IMR-90 (cell line): ENCODE data around the gene ARHGAP24. TPM values are rescaled to one million over a fixed set of nuclear protein-coding genes. Genes with fewer than 3 reads are reported as not detected.

Source experiments
- ATAC-seq: fragments of 200-7000 bp; cut with Tn5 transposase; 2 replicates; pipeline ENCODE4 v1.9.1; 2020; ENCODE audit warnings: low read depth, mild to moderate bottlenecking, moderate library complexity
- BruUV-seq: library from RNA; stranded (reverse); fragments of 400-500 nt; replicated peaks from 2 replicates; lab custom pipeline; 2021; lab: Mats Ljungman, UMichigan
- CTCF ChIA-PET: fragments of 300-600 bp; formaldehyde crosslinking; extraction: SDS; loops from one replicate; lab custom pipeline; 2021; ENCODE audit warnings: antibody characterized with exemption; lab: Yijun Ruan, JAX
- POLR2A ChIA-PET: fragments of 300-600 bp; sonication (Branson Sonifier 250); formaldehyde crosslinking; loops from one replicate; lab custom pipeline; 2022; ENCODE audit warnings: antibody characterized with exemption; ENCODE audit not compliant: unreplicated experiment; lab: Charles Lee
- DNase-seq: peaks from one replicate; pipeline ENCODE4 v3.0.0; 2013
- H2AFZ ChIP-seq: replicated peaks from 2 replicates; pipeline ENCODE3; 2013; ENCODE audit warnings: low read length, mild to moderate bottlenecking; ENCODE audit not compliant: poor library complexity
- H2AK5ac ChIP-seq: 2 replicates; pipeline ENCODE4 v1.6.1; 2013; ENCODE audit warnings: low read depth, low read length, inconsistent platforms
- H2AK9ac ChIP-seq: replicated peaks from 2 replicates; pipeline ENCODE3; 2013; ENCODE audit warnings: mild to moderate bottlenecking, low read depth, low read length, moderate library complexity; ENCODE audit not compliant: poor library complexity
- H2BK120ac ChIP-seq: 2 replicates; pipeline ENCODE4 v1.6.1; 2013; ENCODE audit warnings: low read depth, low read length, inconsistent platforms
- H2BK15ac ChIP-seq: 3 replicates; pipeline ENCODE4 v1.6.1; 2013; ENCODE audit warnings: low read depth, low read length, inconsistent platforms
- H2BK20ac ChIP-seq: 2 replicates; pipeline ENCODE4 v1.6.1; 2013; ENCODE audit warnings: low read depth, mild to moderate bottlenecking, inconsistent platforms, low read length, moderate library complexity
- H2BK5ac ChIP-seq: 2 replicates; pipeline ENCODE4 v1.6.1; 2013; ENCODE audit warnings: mild to moderate bottlenecking, low read depth, low read length, inconsistent platforms; ENCODE audit not compliant: poor library complexity, severe bottlenecking
- H3K14ac ChIP-seq: replicated peaks from 2 replicates; pipeline ENCODE4 v1.6.1; 2013; ENCODE audit warnings: low read depth, low read length, inconsistent platforms
- H3K18ac ChIP-seq: 2 replicates; pipeline ENCODE4 v1.6.1; 2013; ENCODE audit warnings: low read depth, low read length, control low read depth
- H3K23ac ChIP-seq: 2 replicates; pipeline ENCODE4 v1.6.1; 2013; ENCODE audit warnings: low read depth, low read length, inconsistent platforms
- H3K27ac ChIP-seq: 2 replicates; pipeline ENCODE4 v1.5.1; 2013; ENCODE audit warnings: mild to moderate bottlenecking, control low read depth, low read length; ENCODE audit not compliant: insufficient read depth
- H3K27me3 ChIP-seq: 2 replicates; pipeline ENCODE4 v1.6.1; 2013; ENCODE audit warnings: low read length; ENCODE audit not compliant: control insufficient read depth, insufficient read depth
- H3K36me3 ChIP-seq: 2 replicates; pipeline ENCODE4 v1.6.1; 2013; ENCODE audit warnings: low read length, mixed read lengths; ENCODE audit not compliant: control insufficient read depth, insufficient read depth
- H3K4ac ChIP-seq: 2 replicates; pipeline ENCODE4 v1.6.1; 2013; ENCODE audit warnings: low read depth, low read length, inconsistent platforms
- H3K4me1 ChIP-seq: 2 replicates; pipeline ENCODE4 v1.6.1; 2013; ENCODE audit warnings: low read length, mixed read lengths; ENCODE audit not compliant: control insufficient read depth, insufficient read depth
- H3K4me2 ChIP-seq: 2 replicates; pipeline ENCODE4 v1.6.1; 2013; ENCODE audit warnings: low read depth, mild to moderate bottlenecking, control low read depth, low read length, moderate library complexity
- H3K4me3 ChIP-seq: 2 replicates; pipeline ENCODE4 v1.5.1; 2013; ENCODE audit warnings: low read depth, mild to moderate bottlenecking, control low read depth, low read length, moderate library complexity; ENCODE audit not compliant: insufficient read depth
- H3K56ac ChIP-seq: 2 replicates; pipeline ENCODE4 v1.6.1; 2013; ENCODE audit warnings: low read length, inconsistent platforms; ENCODE audit not compliant: insufficient read depth; ENCODE audit errors: extremely low read depth
- H3K79me1 ChIP-seq, 2 experiments: 2 replicates each; pipeline ENCODE4 v1.6.1; 2013; ENCODE audit warnings: low read length in 2 of 2, inconsistent platforms in 1 of 2, low read depth in 1 of 2
- H3K9ac ChIP-seq: 2 replicates; pipeline ENCODE4 v1.6.1; 2013; ENCODE audit warnings: low read depth, low read length, control low read depth
- H3K9me1 ChIP-seq: 2 replicates; pipeline ENCODE4 v1.6.1; 2013; ENCODE audit warnings: low read length, inconsistent platforms; ENCODE audit not compliant: insufficient read depth
- H3K9me3 ChIP-seq: 2 replicates; pipeline ENCODE4 v1.6.1; 2013; ENCODE audit warnings: low read length; ENCODE audit not compliant: control insufficient read depth, insufficient read depth
- H4K20me1 ChIP-seq: 2 replicates; pipeline ENCODE4 v1.6.1; 2013; ENCODE audit warnings: low read length, inconsistent platforms; ENCODE audit not compliant: insufficient read depth
- H4K5ac ChIP-seq: 2 replicates; pipeline ENCODE4 v1.6.1; 2013; ENCODE audit warnings: mild to moderate bottlenecking, low read depth, low read length, control low read depth
- H4K8ac ChIP-seq, 2 experiments: 2 replicates each; pipeline ENCODE4 v1.6.1; 2013; ENCODE audit warnings: low read depth in 2 of 2, low read length in 2 of 2, control low read depth in 1 of 2, inconsistent platforms in 1 of 2
- H4K91ac ChIP-seq: 2 replicates; pipeline ENCODE4 v1.6.1; 2013; ENCODE audit warnings: low read depth, low read length, inconsistent platforms; ENCODE audit not compliant: insufficient read depth
- ELK1 ChIP-seq: fragments of 150-350 bp; IDR thresholded peaks from 2 replicates; pipeline ENCODE4 v1.6.1; 2016; ENCODE audit warnings: low read depth, mild to moderate bottlenecking, low read length, moderate library complexity, borderline replicate concordance
- MAFK ChIP-seq: IDR thresholded peaks from 2 replicates; pipeline ENCODE4 v1.6.1; 2012; ENCODE audit warnings: low read depth, low read length, improper control_type of control experiment
- USF2 ChIP-seq: fragments of 150-350 bp; IDR thresholded peaks from 2 replicates; pipeline ENCODE4 v1.6.1; 2017; ENCODE audit warnings: mild to moderate bottlenecking, antibody characterized with exemption, low read length, low read depth
- dilution Hi-C: fragments of 300-500 bp; cut with HindIII; formaldehyde crosslinking; loops from one replicate; pipeline ENCODE4 v1.14.3; 2018; ENCODE audit warnings: low sequenced_read_pairs; ENCODE audit not compliant: unreplicated experiment
- in situ Hi-C: fragments of 300-500 bp; cut with MboI; formaldehyde crosslinking; loops from 3 replicates; pipeline ENCODE4 v1.14.3; 2019; ENCODE audit warnings: low sequenced_read_pairs, inconsistent platforms, mixed read lengths
- intact Hi-C: fragments of 100-400 bp; cut with micrococcal nuclease; formaldehyde crosslinking; loops from 2 replicates; pipeline ENCODE4 v1.10.0; 2022
- polyA plus RNA-seq, 3 experiments: library from polyadenylated mRNA; depleted of rRNA; stranded (reverse); fragments of >200 nt; gene quantifications; 2 replicates each; pipeline ENCODE4 v1.2.3, GENCODE V29; 2012; ENCODE audit warnings: low replicate concordance in 1 of 3
- total RNA-seq: library from RNA; depleted of rRNA; stranded (reverse); fragments of >200 nt; gene quantifications from 2 replicates; pipeline ENCODE4 v1.2.3, GENCODE V29; 2012

Gene ARHGAP24
- total and polyA plus RNA-seq, 2 of the 4 experiments (the other 2 are of a cell fraction), result 11.9 to 24.0 TPM

GRCh38 chr4:85611661-85612060 lies 136.7 kb downstream of the ARHGAP24 start:
- no peak overlapping the region for H2BK15ac ChIP-seq
- H3K27ac ChIP-seq, result no peak overlapping the region
- ChIA-PET POLR2A (no interaction called here), CTCF (no interaction called here)
- no TSS peak for BruUV-seq
- no peak overlapping the region for H2BK5ac ChIP-seq
- no peak overlapping the region for H4K91ac ChIP-seq
- H4K20me1 ChIP-seq, result no peaks in the 10 kb centered on the region
- no peak overlapping the region for H3K14ac ChIP-seq
- ATAC-seq (no peak), DNase-seq (no peak)
- H2AK5ac ChIP-seq, result no peak overlapping the region
- dilution Hi-C loops, result no loop called here
- H3K79me1 ChIP-seq, result no peaks in the 10 kb centered on the region
- H3K9me1 ChIP-seq, result no peaks in the 10 kb centered on the region
- H2AFZ ChIP-seq, result no peak overlapping the region
- no peak overlapping the region for H3K4me2 ChIP-seq
- intact Hi-C loops, result no loop called here
- H3K9ac ChIP-seq, result no peak overlapping the region
- H3K4me3 ChIP-seq, result no peak overlapping the region
- H4K8ac ChIP-seq, result no peak overlapping the region
- H3K18ac ChIP-seq, result no peak overlapping the region
- H3K23ac ChIP-seq, result no peak overlapping the region
- H3K9me3 ChIP-seq, result no peaks in the 10 kb centered on the region
- no peak overlapping the region for H2AK9ac ChIP-seq
- H2BK120ac ChIP-seq, result no peak overlapping the region
- H4K5ac ChIP-seq, result no peak overlapping the region
- H3K27me3 ChIP-seq, result no peaks in the 10 kb centered on the region
- in situ Hi-C loops, result no loop called here
- no peak overlapping the region for H2BK20ac ChIP-seq
- TF ChIP-seq ELK1 (no peak), MAFK (no peak), USF2 (no peak)
- no peaks in the 10 kb centered on the region for H3K4me1 ChIP-seq
- no peak overlapping the region for H3K56ac ChIP-seq
- no peak overlapping the region for H3K4ac ChIP-seq
- no peaks in the 10 kb centered on the region for H3K36me3 ChIP-seq
